CD4-positive, alpha-beta T cell (primary cell): ENCODE data around the gene APOC4. TPM values are rescaled to one million over a fixed set of nuclear protein-coding genes. Genes with fewer than 3 reads are reported as not detected.

Experiments used
- ATAC-seq: fragments of 200-7000 bp; cut with Tn5 transposase; one replicate; pipeline ENCODE4 v1.10.0; 2022; ENCODE audit warnings: mild to moderate bottlenecking; ENCODE audit not compliant: poor library complexity
- CTCF ChIA-PET: fragments of 350-600 bp; sonication (Branson Sonifier 250); formaldehyde crosslinking; loops from one replicate; lab custom pipeline; 2021; ENCODE audit warnings: antibody characterized with exemption, inconsistent platforms; lab: Charles Lee
- POLR2A ChIA-PET: fragments of 350-600 bp; sonication (Branson Sonifier 250); formaldehyde crosslinking; loops from one replicate; lab custom pipeline; 2021; ENCODE audit warnings: antibody characterized with exemption, inconsistent platforms; lab: Charles Lee
- DNase-seq, 14 experiments: peaks; one replicate each; pipeline ENCODE4 v3.0.0-alpha.2; 2013 to 2020; ENCODE audit warnings: mixed read lengths in 2 of 14
- H3K27ac ChIP-seq, 2 donors: one replicate each; pipeline versions ENCODE4 v1.5.1 to v1.7.0; 2013; ENCODE audit warnings: low read length in 2 of 2, low read depth in 1 of 2, mild to moderate bottlenecking in 1 of 2
- H3K27me3 ChIP-seq, 2 experiments: 1 replicate in 1 of 2; 2 replicates in 1 of 2; pipeline versions ENCODE4 v1.6.1 to v1.7.0; 2013; ENCODE audit warnings: low read length in 2 of 2, control low read depth in 1 of 2, mild to moderate bottlenecking in 1 of 2, moderate library complexity in 1 of 2; ENCODE audit not compliant: insufficient read depth in 2 of 2, control insufficient read depth in 1 of 2
- H3K36me3 ChIP-seq: one replicate; pipeline ENCODE4 v1.6.1; 2013; ENCODE audit warnings: low read length, control low read depth; ENCODE audit not compliant: insufficient read depth
- H3K4me1 ChIP-seq: one replicate; pipeline ENCODE4 v1.6.1; 2013; ENCODE audit warnings: low read length, control low read depth; ENCODE audit not compliant: insufficient read depth
- H3K4me3 ChIP-seq: one replicate; pipeline ENCODE4 v1.5.1; 2013; ENCODE audit warnings: mild to moderate bottlenecking, low read length, moderate library complexity
- H3K9me3 ChIP-seq, 2 experiments: 1 replicate in 1 of 2; 2 replicates in 1 of 2; pipeline versions ENCODE4 v1.6.1 to v1.7.0; 2013; ENCODE audit warnings: low read length in 2 of 2, mild to moderate bottlenecking in 2 of 2, control low read depth in 1 of 2, moderate library complexity in 1 of 2; ENCODE audit not compliant: control insufficient read depth in 1 of 2, insufficient read depth in 1 of 2
- H3K27ac Mint-ChIP-seq: one replicate; pipeline ENCODE4 v1.8.0; 2020; ENCODE audit warnings: mixed read lengths
- H3K27me3 Mint-ChIP-seq: one replicate; pipeline ENCODE4 v1.8.0; 2021; ENCODE audit warnings: mixed read lengths
- H3K36me3 Mint-ChIP-seq: one replicate; pipeline ENCODE4 v1.8.0; 2021; ENCODE audit warnings: low read depth, mixed read lengths
- H3K4me1 Mint-ChIP-seq: one replicate; pipeline ENCODE4 v1.8.0; 2021; ENCODE audit warnings: low read depth, mixed read lengths
- H3K4me3 Mint-ChIP-seq: one replicate; pipeline ENCODE4 v1.8.0; 2020; ENCODE audit warnings: mild to moderate bottlenecking, mixed read lengths
- H3K9me3 Mint-ChIP-seq: one replicate; pipeline ENCODE4 v1.8.0; 2020; ENCODE audit warnings: mixed read lengths
- CTCF ChIP-seq: fragments of 200-600 bp; IDR thresholded peaks from one replicate; pipeline ENCODE4 v1.8.0; 2022; ENCODE audit warnings: antibody characterized with exemption, mild to moderate bottlenecking
- intact Hi-C, 2 experiments: fragments of 100-400 bp; cut with DNase I in 1 of 2; cut with micrococcal nuclease in 1 of 2; formaldehyde crosslinking; loops; one replicate each; pipeline versions ENCODE4 v1.15.1 to v1.9.0; 2023 to 2025; cut with DNase I, micrococcal nuclease
- total RNA-seq, 174 experiments: library from RNA in 2 of 174; stranded (reverse) in 2 of 174; gene quantifications; one replicate each; pipeline ENCODE4 v1.2.3 and lab custom pipeline; 2021 to 2026

Gene APOC4
- total RNA-seq, 2 experiments from 2014 or later: not detected

- Mint-ChIP-seq H3K27ac (no peak overlapping the region), H3K27me3 (no peaks in the 10 kb centered on the region), H3K4me1 (no peaks in the 10 kb centered on the region), H3K9me3 (no peaks in the 10 kb centered on the region), H3K4me3 (no peak overlapping the region), H3K36me3 (peaks cover 54% of the 10 kb centered on the region)
- H3K27me3 ChIP-seq: no peaks in the 10 kb centered on the region
- H3K9me3 ChIP-seq: no peaks in the 10 kb centered on the region
- H3K4me3 ChIP-seq: no peak overlapping the region
- ATAC-seq (no peak), DNase-seq (no peak)
- ChIA-PET CTCF (interaction anchor here (1.7 kb wide), 2 partner anchors 14 to 512 kb away, joined by 3 read pairs; no protein-coding TSS in a partner anchor), POLR2A (no interaction called here)
- no peaks in the 10 kb centered on the region for H3K4me1 ChIP-seq
- intact Hi-C loops: no loop called here
- H3K36me3 ChIP-seq: peaks cover 67% of the 10 kb centered on the region
- no peak for TF ChIP-seq CTCF
- H3K27ac ChIP-seq: no peak overlapping the region
These were observed 32.1 kb downstream of the APOC4 start for GRCh38 chr19:44973982-44974735.

GRCh38 chr19:44974857-44975256 lies 32.8 kb downstream of the APOC4 start:
- no peak for TF ChIP-seq CTCF
- H3K4me1 ChIP-seq: no peaks in the 10 kb centered on the region
- no peaks in the 10 kb centered on the region for H3K27me3 Mint-ChIP-seq
- DNase-seq: no peak
- H3K27me3 ChIP-seq: no peaks in the 10 kb centered on the region
- no peak overlapping the region for H3K4me3 ChIP-seq
- H3K36me3 Mint-ChIP-seq: peaks cover 57% of the 10 kb centered on the region
- CTCF ChIA-PET: interaction anchor here (1.7 kb wide), 2 partner anchors 14 to 511 kb away, joined by 3 read pairs; no protein-coding TSS in a partner anchor
- POLR2A ChIA-PET: no interaction called here
- no peaks in the 10 kb centered on the region for H3K4me1 Mint-ChIP-seq
- H3K9me3 ChIP-seq: no peaks in the 10 kb centered on the region
- no peak overlapping the region for H3K4me3 Mint-ChIP-seq
- no peak for ATAC-seq
- peaks cover 72% of the 10 kb centered on the region for H3K36me3 ChIP-seq
- intact Hi-C loops: no loop called here
- H3K27ac ChIP-seq: no peak overlapping the region
- no peaks in the 10 kb centered on the region for H3K9me3 Mint-ChIP-seq
- H3K27ac Mint-ChIP-seq: no peak overlapping the region

GRCh38 chr19:44975444-44975843 lies 33.4 kb downstream of the APOC4 start:
- Mint-ChIP-seq H3K9me3 (no peaks in the 10 kb centered on the region), H3K4me3 (no peak overlapping the region), H3K27ac (no peak overlapping the region), H3K36me3 (peaks cover 61% of the 10 kb centered on the region), H3K4me1 (no peaks in the 10 kb centered on the region), H3K27me3 (no peaks in the 10 kb centered on the region)
- Histone ChIP-seq H3K27ac (no peak overlapping the region), H3K27me3 (no peaks in the 10 kb centered on the region), H3K4me1 (no peaks in the 10 kb centered on the region), H3K4me3 (no peak overlapping the region), H3K9me3 (no peaks in the 10 kb centered on the region), H3K36me3 (peaks cover 75% of the 10 kb centered on the region)
- intact Hi-C loops: no loop called here
- TF ChIP-seq CTCF: no peak
- POLR2A ChIA-PET: no interaction called here
- DNase-seq: no peak
- CTCF ChIA-PET: interaction anchor here (1.7 kb wide), 1 partner anchor 510 kb away, joined by 3 read pairs; no protein-coding TSS in a partner anchor
- ATAC-seq: no peak
